HepG2 (cell line): Measurements from ENCODE around the gene DCDC2. TPM values are rescaled to one million over a fixed set of nuclear protein-coding genes. Genes with fewer than 3 reads are reported as not detected.

ENCODE experiments used
- MAZ ChIP-seq, 2 experiments: sonication (generic) in 1 of 2; formaldehyde crosslinking in 1 of 2; IDR thresholded peaks; 2 replicates each; pipeline versions ENCODE4 v1.5.0 to v1.6.1; 2012 to 2020; ENCODE audit warnings: low read depth in 2 of 2, mild to moderate bottlenecking in 2 of 2, borderline replicate concordance in 1 of 2, improper control_type of control experiment in 1 of 2, low read length in 1 of 2, missing genetic modification reagents in 1 of 2, moderate library complexity in 1 of 2
- NPAS2 ChIP-seq: sonication (generic); formaldehyde crosslinking; IDR thresholded peaks from 2 replicates; pipeline ENCODE4 v1.8.0; 2022; ENCODE audit warnings: mild to moderate bottlenecking, missing genetic modification reagents, borderline replicate concordance
- PHF8 ChIP-seq: sonication (generic); formaldehyde crosslinking; IDR thresholded peaks from 2 replicates; pipeline ENCODE4 v1.5.0; 2020; ENCODE audit warnings: missing genetic modification reagents
- POLR2AphosphoS2 ChIP-seq: IDR thresholded peaks from 2 replicates; pipeline ENCODE4 v1.6.1; 2011; ENCODE audit warnings: low read depth, low read length, improper control_type of control experiment
- SOX6 ChIP-seq, 2 experiments: fragments of 450-650 bp in 1 of 2; sonication (generic) in 1 of 2; formaldehyde crosslinking in 1 of 2; IDR thresholded peaks; 2 replicates each; pipeline versions ENCODE4 v1.4.0 to v1.6.1; 2017 to 2020; ENCODE audit warnings: antibody characterized with exemption in 1 of 2, mild to moderate bottlenecking in 1 of 2, missing genetic modification reagents in 1 of 2
- TARDBP ChIP-seq: sonication (generic); formaldehyde crosslinking; IDR thresholded peaks from 2 replicates; pipeline ENCODE4 v1.8.0; 2022; ENCODE audit warnings: mild to moderate bottlenecking, missing genetic modification reagents
- TCF7 ChIP-seq: sonication (generic); IDR thresholded peaks from 2 replicates; pipeline ENCODE4 v1.6.1; 2016; ENCODE audit warnings: antibody characterized with exemption, low read depth
- THYN1 ChIP-seq: sonication (generic); formaldehyde crosslinking; IDR thresholded peaks from 2 replicates; pipeline ENCODE4 v1.8.1; 2023; ENCODE audit warnings: low read depth, mild to moderate bottlenecking, moderate library complexity, missing genetic modification reagents, borderline replicate concordance
- ZFP90 ChIP-seq: sonication (generic); formaldehyde crosslinking; IDR thresholded peaks from 2 replicates; pipeline ENCODE4 v1.8.0; 2022; ENCODE audit warnings: missing genetic modification reagents, mild to moderate bottlenecking, inconsistent platforms, borderline replicate concordance
- ZNF33A ChIP-seq: sonication (generic); formaldehyde crosslinking; IDR thresholded peaks from 2 replicates; pipeline ENCODE4 v1.5.1; 2020; ENCODE audit warnings: missing genetic modification reagents, mild to moderate bottlenecking, moderate library complexity, borderline replicate concordance
- polyA plus RNA-seq, 8 experiments: library from polyadenylated mRNA; depleted of rRNA in 3 of 8; stranded (reverse) in 7 of 8; unstranded in 1 of 8; fragments of >200 nt; fragmentation: Illumina TruSeq in 4 of 8; extraction: Trizol in 4 of 8; gene quantifications; 2 replicates each; pipeline versions ENCODE4 v1.2.1 to v1.2.3, GENCODE V29; 2011 to 2016; ENCODE audit warnings: low read depth in 4 of 8, missing spikeins in 1 of 8, mixed read lengths in 1 of 8; ENCODE audit not compliant: insufficient read depth in 1 of 8
- total RNA-seq, 5 experiments: library from RNA; depleted of rRNA; stranded (reverse); fragments of >200 nt; fragmentation: Illumina TruSeq; extraction: Trizol; gene quantifications; 2 replicates each; pipeline ENCODE4 v1.2.3, GENCODE V29; 2016; ENCODE audit warnings: low read depth in 1 of 5
- TF ChIP-seq, protein P1 (sequence below): sonication (generic); formaldehyde crosslinking; IDR thresholded peaks from 2 replicates; pipeline ENCODE4 v1.4.0; 2020; ENCODE audit warnings: mild to moderate bottlenecking, missing genetic modification reagents
- TF ChIP-seq, protein P2 (sequence below): sonication (generic); formaldehyde crosslinking; IDR thresholded peaks from 2 replicates; pipeline ENCODE4 v1.5.0; 2020; ENCODE audit warnings: mild to moderate bottlenecking, missing genetic modification reagents, borderline replicate concordance
- TF ChIP-seq, protein P3 (sequence below): sonication (generic); formaldehyde crosslinking; IDR thresholded peaks from 2 replicates; pipeline ENCODE4 v1.4.0; 2020; ENCODE audit warnings: mild to moderate bottlenecking, missing genetic modification reagents
- TF ChIP-seq, protein P4 (sequence below), 2 experiments: fragments of 450-650 bp in 1 of 2; sonication (generic) in 1 of 2; formaldehyde crosslinking; IDR thresholded peaks; 2 replicates each; pipeline versions ENCODE4 v1.5.0 to v1.8.0; 2020 to 2022; ENCODE audit warnings: mild to moderate bottlenecking in 1 of 2, missing genetic modification reagents in 1 of 2

The DCDC2 gene
- total and polyA plus RNA-seq, 2 of the 13 experiments (the other 11 are each of a cell fraction or from before 2014, with no cell fraction given), result 9.0 to 36.2 TPM

DNA sequence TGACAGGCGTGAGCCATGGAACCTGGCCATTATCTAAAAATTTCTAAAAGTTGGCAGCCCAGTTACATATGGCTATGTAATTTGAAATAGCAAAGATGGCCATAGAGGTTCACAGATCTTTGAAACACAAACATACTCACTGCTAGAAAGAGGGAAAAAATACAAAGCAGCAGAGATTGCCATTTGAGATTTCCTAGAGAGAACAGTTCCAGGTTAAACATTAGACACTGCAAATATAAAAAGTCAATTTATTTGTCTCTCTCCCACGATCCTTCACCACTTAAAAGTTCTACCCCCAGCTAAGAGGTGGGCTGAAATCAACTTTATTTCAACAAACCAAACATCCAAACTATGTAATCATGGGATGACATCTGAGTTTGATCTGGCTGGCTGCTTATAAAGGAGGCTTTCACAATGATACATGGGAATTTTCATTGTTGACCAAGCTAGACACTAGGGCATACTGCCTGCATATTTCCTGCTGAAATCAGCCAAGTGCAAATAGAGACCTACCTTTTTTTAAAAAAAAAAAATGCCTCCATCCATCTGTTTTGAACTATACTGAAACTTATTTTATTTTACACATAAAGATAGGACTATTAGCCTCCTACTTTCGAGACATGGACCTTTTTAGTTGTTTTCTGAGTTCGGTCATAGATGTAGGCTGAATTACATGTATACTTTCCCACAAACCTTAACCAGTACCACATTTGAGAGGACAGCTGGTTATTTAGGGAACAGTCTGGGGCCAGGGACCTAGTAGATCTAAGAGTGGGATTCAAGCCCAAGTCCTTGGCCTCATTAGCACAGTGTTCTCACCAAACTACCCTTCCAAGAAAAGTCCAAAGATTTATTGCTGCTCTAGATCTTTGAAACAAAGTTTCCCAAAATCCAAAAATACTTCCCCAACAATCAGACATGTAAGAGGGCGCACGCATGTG is 16.6 kb downstream of the DCDC2 start (continued):
- TF ChIP-seq PHF8 (CRISPR knock-in tag), result peak; percentile 37; the same call in 1 of the 2 replicates
- TF ChIP-seq MAZ (IDR thresholded peaks at IDR 0.05; ENCODE audit: borderline replicate concordance, low read depth, low read length), result no peak
- TF ChIP-seq MAZ (CRISPR knock-in tag; IDR thresholded peaks at IDR 0.05; ENCODE audit: low read depth), result no peak
- TF ChIP-seq, protein P1, sequence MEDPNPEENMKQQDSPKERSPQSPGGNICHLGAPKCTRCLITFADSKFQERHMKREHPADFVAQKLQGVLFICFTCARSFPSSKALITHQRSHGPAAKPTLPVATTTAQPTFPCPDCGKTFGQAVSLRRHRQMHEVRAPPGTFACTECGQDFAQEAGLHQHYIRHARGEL (CRISPR knock-in tag), result no peak
- TF ChIP-seq, protein P2, sequence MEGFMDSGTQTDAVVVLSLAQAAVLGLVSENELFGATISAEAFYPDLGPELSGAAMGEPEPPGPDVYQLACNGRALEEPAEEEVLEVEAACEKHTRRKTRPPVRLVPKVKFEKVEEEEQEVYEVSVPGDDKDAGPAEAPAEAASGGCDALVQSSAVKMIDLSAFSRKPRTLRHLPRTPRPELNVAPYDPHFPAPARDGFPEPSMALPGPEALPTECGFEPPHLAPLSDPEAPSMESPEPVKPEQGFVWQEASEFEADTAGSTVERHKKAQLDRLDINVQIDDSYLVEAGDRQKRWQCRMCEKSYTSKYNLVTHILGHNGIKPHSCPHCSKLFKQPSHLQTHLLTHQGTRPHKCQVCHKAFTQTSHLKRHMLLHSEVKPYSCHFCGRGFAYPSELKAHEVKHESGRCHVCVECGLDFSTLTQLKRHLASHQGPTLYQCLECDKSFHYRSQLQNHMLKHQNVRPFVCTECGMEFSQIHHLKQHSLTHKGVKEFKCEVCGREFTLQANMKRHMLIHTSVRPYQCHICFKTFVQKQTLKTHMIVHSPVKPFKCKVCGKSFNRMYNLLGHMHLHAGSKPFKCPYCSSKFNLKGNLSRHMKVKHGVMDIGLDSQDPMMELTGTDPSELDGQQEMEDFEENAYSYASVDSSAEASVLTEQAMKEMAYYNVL (CRISPR knock-in tag), result peak; percentile 91; the same call in 1 of the 2 replicates
- TF ChIP-seq, protein P3, sequence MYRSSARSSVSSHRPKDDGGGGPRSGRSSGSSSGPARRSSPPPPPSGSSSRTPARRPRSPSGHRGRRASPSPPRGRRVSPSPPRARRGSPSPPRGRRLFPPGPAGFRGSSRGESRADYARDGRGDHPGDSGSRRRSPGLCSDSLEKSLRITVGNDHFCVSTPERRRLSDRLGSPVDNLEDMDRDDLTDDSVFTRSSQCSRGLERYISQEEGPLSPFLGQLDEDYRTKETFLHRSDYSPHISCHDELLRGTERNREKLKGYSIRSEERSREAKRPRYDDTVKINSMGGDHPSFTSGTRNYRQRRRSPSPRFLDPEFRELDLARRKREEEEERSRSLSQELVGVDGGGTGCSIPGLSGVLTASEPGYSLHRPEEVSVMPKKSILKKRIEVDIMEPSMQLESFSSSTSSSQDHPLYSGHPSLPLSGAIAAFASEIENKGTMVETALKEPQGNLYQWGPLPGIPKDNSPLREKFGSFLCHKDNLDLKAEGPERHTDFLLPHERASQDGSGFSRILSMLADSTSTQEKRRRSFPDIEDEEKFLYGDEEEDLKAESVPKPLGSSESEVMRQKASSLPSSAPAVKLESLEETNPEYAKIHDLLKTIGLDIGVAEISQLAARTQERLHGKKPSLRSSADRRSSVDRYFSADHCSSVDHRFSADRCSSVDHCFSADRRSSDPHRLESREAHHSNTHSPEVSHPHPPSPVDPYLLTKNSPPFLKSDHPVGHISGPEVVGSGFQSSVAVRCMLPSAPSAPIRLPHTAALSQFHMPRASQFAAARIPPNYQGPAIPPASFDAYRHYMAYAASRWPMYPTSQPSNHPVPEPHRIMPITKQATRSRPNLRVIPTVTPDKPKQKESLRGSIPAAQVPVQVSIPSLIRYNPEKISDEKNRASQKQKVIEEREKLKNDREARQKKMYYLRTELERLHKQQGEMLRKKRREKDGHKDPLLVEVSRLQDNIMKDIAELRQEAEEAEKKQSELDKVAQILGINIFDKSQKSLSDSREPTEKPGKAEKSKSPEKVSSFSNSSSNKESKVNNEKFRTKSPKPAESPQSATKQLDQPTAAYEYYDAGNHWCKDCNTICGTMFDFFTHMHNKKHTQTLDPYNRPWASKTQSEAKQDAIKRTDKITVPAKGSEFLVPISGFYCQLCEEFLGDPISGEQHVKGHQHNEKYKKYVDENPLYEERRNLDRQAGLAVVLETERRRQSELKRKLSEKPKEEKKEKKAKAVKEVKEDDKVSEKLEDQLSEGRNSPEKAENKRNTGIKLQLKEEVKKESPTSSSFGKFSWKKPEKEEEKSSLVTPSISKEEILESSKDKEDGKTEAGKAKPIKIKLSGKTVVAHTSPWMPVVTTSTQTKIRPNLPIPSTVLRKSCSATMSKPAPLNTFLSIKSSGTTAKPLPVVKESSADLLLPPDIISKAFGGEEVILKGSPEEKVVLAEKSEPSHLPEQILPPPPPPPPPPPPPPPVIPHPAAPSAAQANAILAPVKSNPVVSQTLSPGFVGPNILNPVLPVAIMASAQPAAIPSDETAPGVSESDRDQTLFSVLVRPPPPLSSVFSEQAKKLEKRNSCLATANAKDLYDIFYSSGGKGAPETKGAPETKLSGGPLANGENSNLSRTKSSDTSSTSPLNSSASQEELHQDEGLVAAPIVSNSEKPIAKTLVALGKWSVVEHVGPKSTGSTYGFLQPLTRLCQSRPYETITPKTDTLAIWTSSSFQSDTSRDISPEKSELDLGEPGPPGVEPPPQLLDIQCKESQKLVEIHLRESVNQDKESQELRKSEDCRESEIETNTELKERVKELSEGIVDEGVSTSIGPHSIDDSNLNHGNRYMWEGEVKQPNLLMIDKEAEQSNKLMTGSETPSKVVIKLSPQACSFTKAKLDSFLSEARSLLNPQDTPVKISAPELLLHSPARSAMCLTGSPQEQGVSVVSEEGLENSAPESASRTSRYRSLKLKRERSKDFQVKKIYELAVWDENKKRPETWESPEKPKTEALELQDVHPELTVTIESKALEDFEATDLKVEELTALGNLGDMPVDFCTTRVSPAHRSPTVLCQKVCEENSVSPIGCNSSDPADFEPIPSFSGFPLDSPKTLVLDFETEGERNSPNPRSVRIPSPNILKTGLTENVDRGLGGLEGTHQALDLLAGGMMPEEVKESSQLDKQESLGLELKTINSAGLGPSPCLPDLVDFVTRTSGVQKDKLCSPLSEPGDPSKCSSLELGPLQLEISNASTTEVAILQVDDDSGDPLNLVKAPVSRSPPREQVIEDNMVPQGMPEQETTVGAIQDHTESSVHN (CRISPR knock-in tag), result no peak
- no peak for TF ChIP-seq ZNF33A (CRISPR knock-in tag)
- TF ChIP-seq POLR2AphosphoS2, result no peak
- TF ChIP-seq TARDBP, result peak; percentile 96
- TF ChIP-seq TCF7, result peak; percentile 99
- no peak for TF ChIP-seq THYN1
- TF ChIP-seq, protein P4, sequence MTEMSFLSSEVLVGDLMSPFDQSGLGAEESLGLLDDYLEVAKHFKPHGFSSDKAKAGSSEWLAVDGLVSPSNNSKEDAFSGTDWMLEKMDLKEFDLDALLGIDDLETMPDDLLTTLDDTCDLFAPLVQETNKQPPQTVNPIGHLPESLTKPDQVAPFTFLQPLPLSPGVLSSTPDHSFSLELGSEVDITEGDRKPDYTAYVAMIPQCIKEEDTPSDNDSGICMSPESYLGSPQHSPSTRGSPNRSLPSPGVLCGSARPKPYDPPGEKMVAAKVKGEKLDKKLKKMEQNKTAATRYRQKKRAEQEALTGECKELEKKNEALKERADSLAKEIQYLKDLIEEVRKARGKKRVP (CRISPR knock-in tag; IDR thresholded peaks at IDR 0.05), result peak in 1 of 2 experiments; percentile 56; a peak in 1 of 4 replicates
- no peak for TF ChIP-seq NPAS2 (CRISPR knock-in tag)
- TF ChIP-seq SOX6 (IDR thresholded peaks at IDR 0.05), result no peak
- TF ChIP-seq SOX6 (CRISPR knock-in tag; IDR thresholded peaks at IDR 0.05), result peak; percentile 99
- TF ChIP-seq ZFP90 (CRISPR knock-in tag), result peak; percentile 19; the same call in 1 of the 2 replicates
